Aorta (tissue), 5 donors: Measurements from ENCODE around the gene CENPI. TPM values are rescaled to one million over a fixed set of nuclear protein-coding genes. Genes with fewer than 3 reads are reported as not detected.
A peak's percentile ranks its signal among the peaks of the same experiment; 100 is the strongest.

Source experiments
- ATAC-seq: fragments of 200-7000 bp; cut with Tn5 transposase; one replicate; pipeline ENCODE4 v1.9.1; 2022; ENCODE audit warnings: moderate library complexity; ENCODE audit not compliant: low FRiP score
- DNase-seq, 2 donors: peaks; one replicate each; pipeline ENCODE4 v3.0.0-alpha.2; 2020
- H3K27ac ChIP-seq, 2 donors: one replicate each; pipeline ENCODE4 v1.5.1; 2013; ENCODE audit warnings: low read length in 2 of 2, mild to moderate bottlenecking in 2 of 2, moderate library complexity in 2 of 2, control low read depth in 1 of 2, inconsistent platforms in 1 of 2, low read depth in 1 of 2
- H3K27me3 ChIP-seq, 2 donors: one replicate each; pipeline ENCODE4 v1.6.1; 2013; ENCODE audit warnings: control low read depth in 1 of 2, low read length in 1 of 2, mild to moderate bottlenecking in 1 of 2, moderate library complexity in 1 of 2; ENCODE audit not compliant: insufficient read depth in 2 of 2, control insufficient read depth in 1 of 2
- H3K36me3 ChIP-seq, 2 donors: one replicate each; pipeline ENCODE4 v1.6.1; 2013; ENCODE audit warnings: control low read depth in 1 of 2, low read length in 1 of 2, mild to moderate bottlenecking in 1 of 2; ENCODE audit not compliant: insufficient read depth in 2 of 2, control insufficient read depth in 1 of 2
- H3K4me1 ChIP-seq, 2 donors: one replicate each; pipeline ENCODE4 v1.6.1; 2013; ENCODE audit warnings: low read length in 2 of 2, control low read depth in 1 of 2, mild to moderate bottlenecking in 1 of 2, moderate library complexity in 1 of 2; ENCODE audit not compliant: insufficient read depth in 2 of 2, control insufficient read depth in 1 of 2
- H3K4me3 ChIP-seq, 2 donors: one replicate each; pipeline ENCODE4 v1.5.1; 2013; ENCODE audit warnings: low read length in 2 of 2, control low read depth in 1 of 2, mild to moderate bottlenecking in 1 of 2
- H3K9me3 ChIP-seq: one replicate; pipeline ENCODE4 v1.6.1; 2013; ENCODE audit warnings: mild to moderate bottlenecking, low read length; ENCODE audit not compliant: control insufficient read depth
- WGBS, 2 donors: extraction: QIAGEN DNeasy Blood & Tissue Kit; methylation state at CpG; one replicate each; pipeline ENCODE4 v1.1.7; 2013; 5-methylcytosine and 5-hydroxymethylcytosine counted together
- intact Hi-C, 2 donors: fragments of 100-400 bp; cut with DNase I; formaldehyde crosslinking; loops; one replicate each; pipeline versions ENCODE4 v1.14.2 to v1.15.0; 2022
- polyA plus RNA-seq, 2 donors: library from polyadenylated mRNA; stranded (reverse); fragments of 200-250 nt; gene quantifications; one replicate each; pipeline ENCODE4 v1.2.3, GENCODE V29; 2013
- total RNA-seq, 2 donors: library from RNA; stranded (reverse); fragmentation: NEBNext Ultra II Directional; extraction: Animal tissue kit (Norgen Biotek cat#: 25700); gene quantifications; one replicate each; pipeline ENCODE4 v1.2.1, GENCODE V29; 2021
- donor health status: healthy with polysubstance abuse.
- donor health status: Bipolar disorder and iron deficiency.
- donor health status: DM: no; HTN: no; CAD: no.
- donor health status: DM: no; HTN: no; CAD: no.
- donor health status: DM: yes; HTN: yes; CAD: no.

The CENPI gene
- total and polyA plus RNA-seq, 4 donors = 0.18 to 1.7 (median 1.3) TPM; not detected in 1

- no peaks in the 10 kb centered on the region for H3K36me3 ChIP-seq
- peak within 1 kb of the TSS; percentile 50 to 63 for H3K4me3 ChIP-seq
- H3K4me1 ChIP-seq = no peaks in the 10 kb centered on the region
- peak; percentile 74 for ATAC-seq
- 1 to 16% methylated on average over 23 of the region's 23 CpGs for WGBS, 2 donors
- intact Hi-C loops = no loop called here
- no peaks in the 10 kb centered on the region for H3K9me3 ChIP-seq
- peak within 1 kb of the TSS in 1 of 2 donors; percentile 44 for H3K27ac ChIP-seq
- DNase-seq = no peak
- no peaks in the 10 kb centered on the region for H3K27me3 ChIP-seq
Measured at GRCh38 chrX:101078716-101079598, 19.0 kb upstream of the CENPI start, which contains the start of gene TMEM35A. Gene TMEM35A, plus strand, starts transcription at chrX:101078879. Its CDS starts 124 bp downstream, at chrX:101079003.

GRCh38 chrX:101079736-101080270 is 18.2 kb upstream of the CENPI start:
- no peaks in the 10 kb centered on the region for H3K9me3 ChIP-seq
- no peaks in the 10 kb centered on the region for H3K27me3 ChIP-seq
- H3K36me3 ChIP-seq = no peaks in the 10 kb centered on the region
- DNase-seq = no peak
- intact Hi-C loops = no loop called here
- H3K4me1 ChIP-seq = no peaks in the 10 kb centered on the region
- no peak overlapping the region for H3K27ac ChIP-seq
- H3K4me3 ChIP-seq = peak overlapping the region; percentile 50 to 63
- 7 to 25% methylated on average over 8 of the region's 8 CpGs for WGBS, 2 donors
- no peak for ATAC-seq

GRCh38 chrX:101080326-101081124 is 17.5 kb upstream of the CENPI start:
- no peak for DNase-seq
- ATAC-seq = no peak
- Histone ChIP-seq H3K9me3 (no peaks in the 10 kb centered on the region), H3K27me3 (no peaks in the 10 kb centered on the region), H3K36me3 (no peaks in the 10 kb centered on the region), H3K27ac (no peak overlapping the region), H3K4me1 (no peaks in the 10 kb centered on the region), H3K4me3 (no peak overlapping the region)
- WGBS, 2 donors = 42 to 50% methylated on average over 3 of the region's 3 CpGs
- intact Hi-C loops = no loop called here

GRCh38 chrX:101081231-101081630 is 16.8 kb upstream of the CENPI start:
- WGBS, 2 donors = 45 to 54% methylated on average over 3 of the region's 3 CpGs
- Histone ChIP-seq H3K27ac (no peak overlapping the region), H3K9me3 (no peaks in the 10 kb centered on the region), H3K36me3 (no peaks in the 10 kb centered on the region), H3K27me3 (no peaks in the 10 kb centered on the region), H3K4me1 (no peaks in the 10 kb centered on the region), H3K4me3 (no peak overlapping the region)
- DNase-seq (no peak), ATAC-seq (no peak)
- intact Hi-C loops = no loop called here

- H3K4me1 ChIP-seq = no peaks in the 10 kb centered on the region
- no peak for ATAC-seq
- H3K9me3 ChIP-seq = no peaks in the 10 kb centered on the region
- WGBS, 2 donors = 90 to 96% methylated on average over 1 of the region's 1 CpG
- intact Hi-C loops = no loop called here
- no peaks in the 10 kb centered on the region for H3K27me3 ChIP-seq
- H3K4me3 ChIP-seq = no peak overlapping the region
- H3K36me3 ChIP-seq = peaks cover 0 to 1% of the 10 kb centered on the region in 2 donors
- no peak overlapping the region for H3K27ac ChIP-seq
- no peak for DNase-seq
Measured at GRCh38 chrX:101091817-101092216, 6.2 kb upstream of the CENPI start.

- Histone ChIP-seq H3K27me3 (no peaks in the 10 kb centered on the region), H3K9me3 (no peaks in the 10 kb centered on the region), H3K36me3 (no peaks in the 10 kb centered on the region), H3K4me1 (no peaks in the 10 kb centered on the region), H3K4me3 (no peak overlapping the region), H3K27ac (no peak overlapping the region)
- 92 to 94% methylated on average over 4 of the region's 4 CpGs for WGBS, 2 donors
- intact Hi-C loops = no loop called here
- DNase-seq (no peak), ATAC-seq (no peak)
Measured at GRCh38 chrX:101108284-101108683, 10.3 kb downstream of the CENPI start.

- no peak overlapping the region for H3K4me3 ChIP-seq
- H3K27me3 ChIP-seq = no peaks in the 10 kb centered on the region
- DNase-seq = no peak
- no peaks in the 10 kb centered on the region for H3K9me3 ChIP-seq
- H3K4me1 ChIP-seq = no peaks in the 10 kb centered on the region
- WGBS, 2 donors = 11 to 23% methylated on average over 3 of the region's 3 CpGs
- H3K27ac ChIP-seq = no peak overlapping the region
- intact Hi-C loops = no loop called here
- no peak for ATAC-seq
- no peaks in the 10 kb centered on the region for H3K36me3 ChIP-seq
Measured at GRCh38 chrX:101117701-101118100, 19.7 kb downstream of the CENPI start.

GRCh38 chrX:101136235-101136634 is 38.2 kb downstream of the CENPI start:
- intact Hi-C loops = no loop called here
- Histone ChIP-seq H3K4me3 (no peak overlapping the region), H3K36me3 (no peaks in the 10 kb centered on the region), H3K4me1 (no peaks in the 10 kb centered on the region), H3K27ac (no peak overlapping the region), H3K27me3 (no peaks in the 10 kb centered on the region), H3K9me3 (no peaks in the 10 kb centered on the region)
- ATAC-seq (no peak), DNase-seq (no peak)
- 58 to 76% methylated on average over 2 of the region's 2 CpGs for WGBS, 2 donors
